ENCODE measurements around the gene WAPL.
"Not testable (repeated sequence)": the region's sequence is repeated elsewhere in the genome, so short reads cannot be mapped to it uniquely, and the experiment has no call there.

Gene WAPL

DNA sequence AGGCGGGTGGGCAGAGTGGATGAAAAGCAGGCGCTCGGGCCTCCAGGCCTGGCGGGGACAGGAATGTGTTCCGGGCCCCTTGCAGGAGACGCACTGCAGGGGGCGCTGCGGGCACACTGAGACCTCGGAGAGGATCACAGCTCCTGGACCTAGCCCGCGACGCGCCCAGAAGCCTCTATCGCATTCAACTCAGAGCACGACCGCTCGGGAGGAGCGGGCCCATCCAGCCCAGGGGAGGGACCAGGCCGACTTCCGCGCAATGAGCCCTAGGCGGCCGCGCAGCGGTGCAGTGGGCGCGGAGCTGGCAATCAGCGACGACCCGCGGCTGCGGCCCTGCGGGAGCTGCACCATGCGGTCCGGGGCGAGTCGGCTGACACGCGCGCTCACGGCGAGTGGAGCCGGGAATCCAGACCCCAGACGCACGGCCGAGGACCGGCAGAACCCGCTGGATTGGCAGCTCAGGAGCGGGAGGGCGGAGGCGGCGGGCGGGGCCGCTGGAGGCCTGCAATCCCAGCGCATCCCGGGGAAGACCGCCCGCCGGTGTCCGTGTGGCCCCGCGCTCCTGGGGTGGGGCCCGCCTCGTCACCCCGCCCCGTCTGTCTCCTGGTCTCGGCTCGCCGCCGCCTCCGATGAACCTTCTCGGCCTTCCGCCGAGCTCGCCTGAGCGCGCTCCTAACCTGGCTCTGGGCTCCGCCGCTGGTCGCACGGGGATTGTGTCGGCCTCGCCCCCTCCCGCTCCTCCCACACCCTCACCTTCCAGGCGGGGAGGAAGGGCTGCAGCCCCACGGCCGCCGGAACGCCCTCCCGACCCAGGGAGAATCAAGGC, 121.5 kb downstream of the WAPL start:
- Mint-ChIP-seq H3K36me3 (ENCODE audit: low read depth) (no peaks in the 10 kb centered on the region), H3K27me3 (no peaks in the 10 kb centered on the region), H3K27ac (peak overlapping the region; percentile 81), H3K4me3 (peak overlapping the region; percentile 83), H3K4me1 (ENCODE audit: low read depth) (peaks cover 18% of the 10 kb centered on the region), H3K9me3 (no peaks in the 10 kb centered on the region)

DNA sequence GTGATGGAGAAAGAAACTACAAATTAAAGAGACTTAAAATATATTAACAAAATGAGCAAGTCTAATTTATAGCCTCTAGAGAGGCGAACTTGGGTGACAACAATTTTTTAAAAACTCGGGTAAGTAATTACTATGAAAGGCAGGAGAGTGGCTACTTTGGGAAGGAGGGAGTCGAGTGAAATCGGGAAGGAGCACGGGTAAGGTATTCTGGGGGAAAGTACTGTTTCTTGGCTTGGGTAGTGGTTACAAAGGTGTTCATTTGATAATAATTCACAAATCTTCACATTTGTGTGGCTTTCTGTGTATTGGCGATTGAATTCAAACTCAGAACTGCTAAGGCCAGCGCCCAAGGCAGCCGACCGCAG, 122.1 kb downstream of the WAPL start:
- no peaks in the 10 kb centered on the region for H3K9me3 Mint-ChIP-seq
- H3K4me3 Mint-ChIP-seq: peak overlapping the region; percentile 83
- peaks cover 18% of the 10 kb centered on the region for H3K4me1 Mint-ChIP-seq (ENCODE audit: low read depth)
- no peaks in the 10 kb centered on the region for H3K27me3 Mint-ChIP-seq
- peak overlapping the region; percentile 39 for H3K27ac Mint-ChIP-seq
- no peaks in the 10 kb centered on the region for H3K36me3 Mint-ChIP-seq (ENCODE audit: low read depth)

GRCh38 chr10:86397120-86397519, 124.5 kb downstream of the WAPL start:
- Mint-ChIP-seq H3K4me3 (no peak overlapping the region), H3K9me3 (no peaks in the 10 kb centered on the region), H3K27me3 (no peaks in the 10 kb centered on the region), H3K4me1 (ENCODE audit: low read depth) (peaks cover 15% of the 10 kb centered on the region), H3K36me3 (ENCODE audit: low read depth) (no peaks in the 10 kb centered on the region), H3K27ac (no peak overlapping the region)

GRCh38 chr10:86393862-86394455, 127.6 kb downstream of the WAPL start:
- Mint-ChIP-seq H3K27ac (no peak overlapping the region), H3K36me3 (ENCODE audit: low read depth) (no peaks in the 10 kb centered on the region), H3K9me3 (no peaks in the 10 kb centered on the region), H3K4me1 (ENCODE audit: low read depth) (peaks cover 4% of the 10 kb centered on the region), H3K4me3 (no peak overlapping the region), H3K27me3 (peaks cover 12% of the 10 kb centered on the region)

- Mint-ChIP-seq H3K36me3 (ENCODE audit: low read depth) (no peaks in the 10 kb centered on the region), H3K27me3 (peaks cover 14% of the 10 kb centered on the region), H3K4me3 (no peak overlapping the region), H3K9me3 (no peaks in the 10 kb centered on the region), H3K27ac (no peak overlapping the region), H3K4me1 (ENCODE audit: low read depth) (peaks cover 4% of the 10 kb centered on the region)
Observed at GRCh38 chr10:86393362-86393761, 128.2 kb downstream of the WAPL start.

DNA sequence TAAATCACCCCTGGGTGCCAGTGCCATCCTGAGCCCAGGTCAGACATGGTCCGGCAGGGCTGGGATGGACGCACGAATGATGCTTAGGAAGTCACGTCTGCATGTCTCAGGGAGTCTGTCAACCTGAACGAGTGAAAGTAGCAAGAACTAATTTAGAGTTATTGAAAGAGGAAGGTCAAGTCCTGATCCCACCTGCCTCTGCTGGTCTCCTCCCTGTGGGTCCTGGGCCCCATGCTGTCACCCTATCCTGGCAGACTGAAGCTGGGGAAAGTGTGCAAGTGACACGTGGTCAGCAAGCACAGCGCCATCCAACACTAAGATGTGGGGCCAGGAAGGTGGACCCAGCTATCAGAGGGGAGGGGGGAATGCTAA, 128.9 kb downstream of the WAPL start:
- Mint-ChIP-seq H3K27me3 (peaks cover 18% of the 10 kb centered on the region), H3K4me1 (ENCODE audit: low read depth) (peaks cover 4% of the 10 kb centered on the region), H3K4me3 (no peak overlapping the region), H3K9me3 (no peaks in the 10 kb centered on the region), H3K27ac (no peak overlapping the region), H3K36me3 (ENCODE audit: low read depth) (no peaks in the 10 kb centered on the region)

GRCh38 chr10:86391986-86392722, 129.4 kb downstream of the WAPL start:
- Mint-ChIP-seq H3K27me3 (peaks cover 24% of the 10 kb centered on the region), H3K4me3 (no peak overlapping the region), H3K27ac (no peak overlapping the region), H3K36me3 (ENCODE audit: low read depth) (no peaks in the 10 kb centered on the region), H3K9me3 (no peaks in the 10 kb centered on the region), H3K4me1 (ENCODE audit: low read depth) (peaks cover 4% of the 10 kb centered on the region)

- Mint-ChIP-seq H3K4me1 (ENCODE audit: low read depth) (peaks cover 4% of the 10 kb centered on the region), H3K9me3 (no peaks in the 10 kb centered on the region), H3K27me3 (peaks cover 26% of the 10 kb centered on the region), H3K36me3 (ENCODE audit: low read depth) (no peaks in the 10 kb centered on the region), H3K4me3 (no peak overlapping the region), H3K27ac (no peak overlapping the region)
Observed at GRCh38 chr10:86391236-86391840, 130.3 kb downstream of the WAPL start.

DNA sequence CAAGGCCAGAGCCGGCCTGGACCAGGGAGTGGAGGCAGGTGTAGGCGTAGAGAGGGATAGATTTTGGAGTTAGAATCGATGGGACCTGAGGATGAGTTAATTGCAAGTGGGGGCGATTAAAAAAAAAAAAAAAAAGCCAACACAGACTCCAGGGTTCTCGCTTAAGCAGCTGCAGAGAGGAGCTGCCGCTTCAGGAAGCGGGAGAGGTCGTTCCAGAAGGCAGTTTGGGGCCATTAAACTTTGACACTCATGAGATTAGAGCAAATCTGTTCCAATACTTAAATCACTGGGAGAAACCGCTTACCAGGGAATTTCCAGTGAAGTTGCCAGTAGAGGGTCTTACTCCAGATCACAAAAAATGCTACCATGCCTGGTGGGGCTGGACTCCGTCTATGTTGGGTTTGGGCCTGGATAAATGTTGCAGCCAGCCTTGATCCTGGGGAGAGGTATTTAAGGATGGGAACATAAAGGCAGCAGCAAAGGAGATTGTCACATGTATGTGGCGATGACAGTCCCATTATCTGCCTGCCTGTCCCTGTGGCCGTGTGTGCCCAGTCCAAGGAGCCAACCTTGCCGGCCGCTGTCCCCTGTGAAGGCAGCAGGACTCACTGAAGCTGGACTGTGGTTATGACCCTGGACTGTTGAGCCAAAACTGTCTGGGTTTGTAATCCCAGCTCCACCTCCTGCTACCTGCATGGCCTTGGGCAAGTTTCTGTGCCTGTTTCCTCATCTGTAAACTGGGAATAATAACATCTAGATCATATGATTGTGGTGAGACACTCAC, 131.1 kb downstream of the WAPL start:
- Mint-ChIP-seq H3K9me3 (no peaks in the 10 kb centered on the region), H3K4me3 (no peak overlapping the region), H3K27ac (no peak overlapping the region), H3K27me3 (peaks cover 29% of the 10 kb centered on the region), H3K36me3 (ENCODE audit: low read depth) (no peaks in the 10 kb centered on the region), H3K4me1 (ENCODE audit: low read depth) (peaks cover 4% of the 10 kb centered on the region)

DNA sequence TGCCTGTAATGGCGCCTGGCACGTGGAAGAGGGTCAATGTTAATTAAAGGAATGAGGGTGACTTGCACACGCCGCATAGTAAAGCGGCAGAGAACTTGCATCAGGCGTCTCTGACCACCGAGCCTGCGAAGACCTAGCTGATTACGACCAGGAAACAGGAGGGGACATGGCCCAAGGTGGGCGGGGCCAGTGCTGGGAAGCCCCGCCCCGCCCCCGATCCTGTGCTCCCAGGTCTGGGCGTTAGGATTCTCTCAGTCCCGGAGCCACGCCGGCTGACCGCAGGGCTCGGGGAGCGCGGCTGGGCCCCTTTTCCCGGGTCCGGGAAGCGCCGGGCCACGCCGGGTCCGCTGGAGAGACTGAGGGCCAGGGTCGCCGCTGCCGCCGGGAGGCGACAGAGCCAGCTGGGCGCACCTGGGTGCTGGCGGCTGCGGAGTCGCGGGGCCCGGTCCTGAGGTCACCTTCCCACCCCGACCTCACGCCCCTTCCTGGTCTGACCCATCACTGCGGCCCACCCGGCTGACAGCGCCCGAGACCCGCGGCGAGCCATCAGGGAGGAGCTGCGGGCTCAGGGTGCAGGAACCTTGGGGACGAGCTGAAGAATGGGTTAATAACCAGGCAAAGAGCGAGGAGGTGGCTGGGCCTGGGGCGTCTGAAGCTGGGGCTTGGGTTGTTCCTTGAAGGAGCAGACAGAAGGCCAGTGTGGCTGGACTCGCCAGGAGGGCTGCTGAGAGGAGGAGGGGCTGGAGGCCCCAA, 132.0 kb downstream of the WAPL start:
- Mint-ChIP-seq H3K9me3 (no peaks in the 10 kb centered on the region), H3K27me3 (peaks cover 36% of the 10 kb centered on the region)

GRCh38 chr10:86389109-86389440, 132.5 kb downstream of the WAPL start:
- not testable (repeated sequence) for H3K9me3 Mint-ChIP-seq; H3K4me1 Mint-ChIP-seq (ENCODE audit: low read depth); H3K36me3 Mint-ChIP-seq (ENCODE audit: low read depth)
- H3K4me3 Mint-ChIP-seq: peak overlapping the region; percentile 76
- peak overlapping the region; percentile 19 for H3K27ac Mint-ChIP-seq
- peaks cover 40% of the 10 kb centered on the region for H3K27me3 Mint-ChIP-seq

More for the DNA sequence above, 132.0 kb downstream of the WAPL start:
- H3K4me1 Mint-ChIP-seq (ENCODE audit: low read depth): peaks cover 4% of the 10 kb centered on the region
- peak overlapping the region; percentile 19 for H3K27ac Mint-ChIP-seq
- peak overlapping the region; percentile 76 for H3K4me3 Mint-ChIP-seq
- H3K36me3 Mint-ChIP-seq (ENCODE audit: low read depth): no peaks in the 10 kb centered on the region

DNA sequence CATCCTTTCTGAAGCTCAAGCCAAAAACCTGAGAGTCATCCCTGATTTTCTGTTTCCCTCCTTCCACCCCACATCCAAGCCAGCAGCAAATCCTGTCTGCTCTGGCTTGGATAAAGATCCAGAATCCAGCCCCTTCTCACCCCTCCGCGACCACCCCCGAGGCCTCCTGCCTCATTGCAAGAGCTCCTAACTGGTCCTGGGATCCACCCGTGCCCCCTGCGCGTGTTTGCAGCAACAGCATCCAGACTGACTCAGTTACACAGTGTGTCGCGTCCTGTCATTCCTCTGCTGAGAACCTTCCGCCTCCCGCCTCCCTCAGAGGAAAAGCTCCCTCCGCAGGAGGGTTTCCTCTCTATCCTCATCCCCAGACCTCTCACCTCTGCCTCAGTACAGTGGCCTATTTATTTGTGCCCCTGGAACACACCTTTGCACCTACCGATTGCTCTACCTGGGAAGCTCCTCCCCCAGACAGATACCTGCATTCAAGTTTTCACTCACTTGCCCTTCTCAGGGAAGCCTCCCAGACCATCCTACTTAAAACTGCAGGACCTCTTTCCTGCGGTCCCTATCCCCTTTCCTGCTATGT, 133.4 kb downstream of the WAPL start:
- H3K9me3 Mint-ChIP-seq: no peaks in the 10 kb centered on the region
- peaks cover 4% of the 10 kb centered on the region for H3K4me1 Mint-ChIP-seq (ENCODE audit: low read depth)
- H3K27me3 Mint-ChIP-seq: peaks cover 43% of the 10 kb centered on the region
- no peak overlapping the region for H3K27ac Mint-ChIP-seq
- H3K4me3 Mint-ChIP-seq: no peak overlapping the region
- no peaks in the 10 kb centered on the region for H3K36me3 Mint-ChIP-seq (ENCODE audit: low read depth)

DNA sequence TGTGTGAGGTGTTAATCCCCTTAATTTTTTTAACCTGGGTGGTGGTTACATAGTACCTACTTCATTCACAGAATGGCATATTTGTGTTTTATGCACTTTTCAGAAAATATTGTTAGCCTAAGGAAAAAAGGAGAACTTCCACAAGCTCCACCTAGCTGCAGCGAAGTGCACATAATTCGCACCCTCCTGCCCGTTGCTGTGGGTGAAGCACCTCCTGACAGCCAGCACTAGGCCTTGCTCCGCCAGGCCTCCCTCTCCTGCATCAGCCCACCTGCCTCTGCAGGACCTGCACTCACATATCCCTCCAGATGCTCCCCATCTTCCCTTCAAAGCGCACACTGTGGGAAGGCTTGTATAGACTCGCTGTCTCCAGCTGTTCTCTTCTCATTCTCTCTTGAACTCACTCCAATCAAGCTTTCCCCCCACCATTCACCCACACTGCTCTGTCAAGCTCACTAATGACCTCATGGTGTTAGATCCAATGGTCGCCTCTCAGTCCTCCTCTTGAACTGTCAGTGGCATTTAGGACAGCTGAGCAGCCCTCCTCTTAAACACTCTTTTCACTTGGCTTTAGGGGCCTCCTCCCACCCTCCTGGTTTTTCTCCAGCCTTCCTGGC, 134.3 kb downstream of the WAPL start:
- H3K27me3 Mint-ChIP-seq: peaks cover 43% of the 10 kb centered on the region

More for the DNA sequence above, 134.3 kb downstream of the WAPL start:
- no peaks in the 10 kb centered on the region for H3K36me3 Mint-ChIP-seq (ENCODE audit: low read depth)
- no peaks in the 10 kb centered on the region for H3K9me3 Mint-ChIP-seq
- no peak overlapping the region for H3K27ac Mint-ChIP-seq
- no peak overlapping the region for H3K4me3 Mint-ChIP-seq
- H3K4me1 Mint-ChIP-seq (ENCODE audit: low read depth): peaks cover 4% of the 10 kb centered on the region
